ENCODE data around the gene PTX4.

Gene PTX4

GRCh38 chr16:1499756-1500464 lies 11.2 kb upstream of the PTX4 start:
- DNase-seq = no peak

DNA sequence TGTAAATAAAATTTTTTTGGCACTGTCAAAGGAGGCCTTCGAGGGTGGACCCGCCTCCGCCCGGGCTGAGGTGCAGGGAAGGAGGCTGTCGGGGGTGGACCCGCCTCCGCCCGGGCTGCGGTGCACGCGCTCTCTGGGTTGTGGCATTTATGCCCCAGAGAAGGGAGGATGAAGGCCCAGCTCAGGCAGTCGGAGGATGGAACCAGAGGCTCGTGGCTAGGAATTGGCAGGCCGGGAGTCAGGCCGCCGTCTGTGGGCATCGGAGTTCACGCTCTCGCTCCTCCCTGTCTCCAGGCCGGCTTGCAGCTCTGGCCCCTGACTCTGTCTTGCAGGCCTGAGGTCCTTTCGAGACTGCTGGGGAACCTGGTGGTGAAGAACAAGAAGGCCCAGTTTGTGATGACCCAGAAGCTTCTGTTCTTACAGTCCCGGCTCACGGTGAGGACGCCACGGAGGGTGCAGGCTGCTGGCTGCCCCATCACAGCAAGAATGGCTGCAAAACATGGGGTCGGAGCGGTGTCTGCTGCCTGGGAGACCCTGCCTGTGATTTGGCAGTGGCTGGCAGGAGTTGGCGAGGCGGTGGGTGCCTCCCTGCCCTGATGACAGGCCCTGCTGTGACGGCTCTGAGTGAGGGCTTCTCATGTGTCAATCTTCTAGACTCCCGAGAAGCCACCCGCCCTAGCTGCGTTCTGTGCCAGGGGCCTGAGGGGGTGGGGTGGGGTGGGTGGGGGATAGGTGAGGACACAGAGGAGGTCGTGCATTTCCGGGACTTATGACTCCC lies 10.3 kb upstream of the PTX4 start:
- no peak for DNase-seq

- no peak for DNase-seq
Measured at GRCh38 chr16:1497014-1497598, 8.4 kb upstream of the PTX4 start.

- DNase-seq = no peak
Measured at GRCh38 chr16:1496464-1496863, 7.7 kb upstream of the PTX4 start.

- no peak for DNase-seq
Measured at GRCh38 chr16:1495889-1496262, 7.1 kb upstream of the PTX4 start.

- DNase-seq = no peak
Measured at GRCh38 chr16:1495211-1495888, 6.6 kb upstream of the PTX4 start.

- DNase-seq = no peak
Measured at GRCh38 chr16:1494711-1495110, 6.0 kb upstream of the PTX4 start.

GRCh38 chr16:1494129-1494640 lies 5.4 kb upstream of the PTX4 start:
- no peak for DNase-seq

DNA sequence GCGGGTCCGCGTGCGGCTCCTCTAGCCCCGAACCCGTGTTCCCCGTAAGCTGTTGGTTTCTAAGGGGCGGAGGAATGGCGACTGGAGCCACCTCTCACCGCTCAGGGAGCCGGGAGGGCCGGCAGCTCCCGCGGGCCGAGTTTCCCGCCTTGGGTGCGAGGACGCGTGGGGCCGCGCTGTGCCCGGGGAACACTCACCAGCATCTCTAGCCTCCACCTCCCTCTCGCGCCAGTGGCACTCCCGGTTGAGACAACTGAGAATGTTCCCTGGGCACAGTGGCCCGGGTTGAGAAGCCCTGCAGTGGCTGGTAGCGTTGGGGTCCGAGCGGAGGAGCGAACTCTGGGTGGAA lies 5.0 kb upstream of the PTX4 start:
- DNase-seq = peak in 1 of 3 experiments; percentile 56

DNA sequence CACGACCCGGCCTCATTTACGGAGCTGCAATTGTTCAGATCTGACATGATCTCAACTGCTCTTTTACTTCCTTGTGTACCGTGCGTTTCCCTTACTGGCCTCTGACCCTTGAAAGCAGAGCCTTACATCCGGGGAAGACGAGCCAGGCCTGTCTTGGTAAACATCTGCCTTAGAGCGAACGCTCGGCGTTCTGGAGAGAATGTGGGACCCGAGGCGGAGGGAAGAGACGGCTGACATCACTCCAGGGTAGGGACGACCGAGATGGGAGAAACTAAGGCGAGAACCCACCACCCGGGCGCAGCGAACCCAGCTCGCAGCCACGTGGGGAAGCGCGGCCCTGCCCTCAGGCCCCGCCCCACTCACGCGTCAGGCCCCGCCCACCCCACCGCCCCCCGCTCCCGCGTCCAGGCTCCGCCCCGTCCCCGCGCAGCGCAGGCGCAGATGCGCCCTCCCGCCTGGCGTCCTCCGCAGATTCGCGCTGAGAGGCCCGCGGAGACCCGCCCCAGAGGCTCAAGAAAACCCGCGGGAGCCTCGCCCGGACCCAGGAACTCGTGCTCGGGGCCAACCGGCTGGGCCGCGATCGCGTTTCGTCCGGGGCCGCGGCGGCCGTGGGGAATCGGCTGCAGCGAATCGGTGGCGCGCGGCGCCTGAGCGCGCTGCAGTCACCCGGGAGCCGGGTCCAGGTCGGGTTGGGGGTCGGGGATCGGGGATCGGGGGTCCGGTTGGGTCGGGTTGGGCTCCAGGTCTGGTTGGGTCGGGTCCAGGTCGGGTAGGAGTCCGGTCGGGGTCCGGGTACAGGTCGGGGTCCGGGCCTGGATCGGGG lies 4.4 kb upstream of the PTX4 start, which contains the start of gene TELO2:
TELO2 (plus strand) TSS at position 438 of the 823 bp plus-strand sequence. CDS start 922 bp downstream, outside the sequence.
- peak; percentile 89 to 94 (median 90) for DNase-seq

DNA sequence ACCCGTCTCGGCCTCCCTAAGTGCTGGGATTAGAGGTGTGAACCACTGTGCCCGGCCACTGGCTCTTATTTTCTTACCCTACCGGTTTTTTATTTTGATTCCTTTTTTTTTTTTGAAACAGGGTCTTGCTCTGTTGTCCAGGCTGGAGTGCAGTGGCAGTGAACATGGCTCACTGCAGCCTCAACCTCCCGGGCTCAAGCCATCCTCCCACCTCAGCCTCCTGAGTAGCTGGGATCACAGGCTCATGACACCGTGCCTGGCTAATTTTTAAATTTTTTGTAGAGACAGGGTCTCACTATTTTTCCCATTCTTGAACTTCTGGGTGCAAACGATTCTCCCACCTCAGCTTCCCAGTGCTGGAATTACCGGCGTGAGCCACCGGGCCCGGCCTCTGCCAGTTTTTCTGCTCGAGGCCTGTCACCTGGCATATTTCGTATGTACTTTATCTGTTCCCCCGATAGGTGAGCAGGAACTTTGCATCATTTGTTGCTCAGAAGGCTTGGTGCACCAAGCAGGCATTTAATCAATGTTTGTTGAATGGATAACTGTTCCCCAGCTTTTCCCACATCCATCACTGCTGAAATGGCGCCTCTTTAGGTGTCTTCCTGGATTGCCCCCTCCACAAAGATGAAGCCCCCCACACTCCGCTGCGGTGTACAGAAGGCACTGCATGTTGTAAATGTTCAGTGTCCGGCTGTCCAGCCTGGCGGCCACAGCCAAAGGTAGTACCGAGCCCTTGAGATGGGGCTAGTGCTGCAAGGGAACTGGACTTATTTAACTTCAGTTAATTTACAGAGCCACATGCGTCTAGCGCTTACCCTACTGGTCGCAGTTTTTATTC lies 3.6 kb upstream of the PTX4 start:
- DNase-seq = peak in 1 of 3 experiments; percentile 49

GRCh38 chr16:1491327-1491726 lies 2.6 kb upstream of the PTX4 start:
- DNase-seq = no peak

- no peak for DNase-seq
Measured at GRCh38 chr16:1489077-1489476, 333 bp upstream of the PTX4 start.

DNA sequence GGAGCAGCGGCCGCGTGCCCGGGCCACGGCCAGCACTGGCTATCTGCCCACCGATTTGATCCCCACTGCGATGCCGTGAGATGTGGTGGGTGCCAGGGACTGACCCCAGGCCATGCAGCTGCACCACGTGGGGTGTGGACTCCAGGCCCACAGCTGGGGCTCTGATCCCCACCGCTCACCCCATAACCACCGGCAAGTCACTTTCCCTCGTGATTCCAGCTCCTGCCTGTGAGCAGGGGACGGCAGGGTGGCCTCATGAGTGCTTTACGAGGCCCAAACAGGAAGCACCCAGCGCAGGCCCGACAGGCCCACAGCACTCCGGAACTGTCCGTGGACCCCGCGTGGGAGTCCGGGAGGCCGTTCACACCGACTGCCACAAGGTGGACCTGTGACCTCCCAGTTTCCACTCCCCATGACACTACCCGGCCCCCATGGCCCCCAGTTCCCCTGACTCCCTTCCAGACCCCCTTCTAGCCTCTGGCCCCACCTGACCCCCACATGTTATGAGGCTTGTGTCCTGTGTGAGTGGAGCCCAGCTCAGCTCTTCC lies 616 bp downstream of the PTX4 start:
- no peak for DNase-seq

- no peak for DNase-seq
Measured at GRCh38 chr16:1487395-1488053, 1.2 kb downstream of the PTX4 start.

GRCh38 chr16:1486551-1487390 lies 2.0 kb downstream of the PTX4 start:
- no peak for DNase-seq

DNA sequence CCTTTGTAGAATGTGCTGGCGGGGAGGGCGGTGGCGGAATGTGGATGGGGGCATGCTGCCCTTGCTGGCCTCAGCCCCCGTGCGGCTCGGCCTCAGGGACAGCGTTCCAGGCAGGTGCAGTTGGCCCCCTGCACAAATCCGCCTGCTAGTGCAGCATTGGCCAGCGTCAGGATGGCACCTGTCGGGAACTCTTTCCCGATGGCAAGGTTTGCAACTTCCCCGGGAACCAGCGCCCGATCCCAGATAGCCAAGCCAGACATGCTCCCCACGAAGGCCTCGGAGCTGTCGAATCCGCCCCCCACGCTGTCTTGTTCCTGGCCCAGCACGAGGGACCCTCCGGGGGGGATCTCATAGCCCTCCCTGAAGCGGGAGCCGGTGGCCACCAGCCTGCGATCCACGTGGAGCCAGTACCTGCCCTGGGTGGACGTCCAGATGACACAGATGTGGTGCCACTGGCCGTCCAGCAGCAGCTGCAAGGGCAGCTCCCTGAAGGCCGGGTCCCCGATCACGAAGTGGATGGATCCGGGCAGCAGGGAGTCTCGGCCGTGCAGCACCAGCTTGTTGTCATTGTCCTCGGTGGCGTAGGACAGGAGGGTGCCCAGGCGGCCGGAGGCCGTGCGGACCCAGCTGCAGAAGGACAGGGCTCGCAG lies 2.8 kb downstream of the PTX4 start:
- no peak for DNase-seq

GRCh38 chr16:1481906-1482835 lies 6.6 kb downstream of the PTX4 start:
- no peak for DNase-seq

Measured in NCI-H1417 (cell line).